Tibial nerve (tissue), 4 donors: ENCODE measurements around the gene PDGFB. TPM values are rescaled to one million over a fixed set of nuclear protein-coding genes. Genes with fewer than 3 reads are reported as not detected.

ENCODE experiments used
- DNase-seq, 2 donors: peaks; one replicate each; pipeline ENCODE4 v3.0.0-alpha.2; 2019; ENCODE audit warnings: low spot score in 2 of 2
- H3K27ac ChIP-seq, 4 donors: fragments of 200-600 bp; sonication (generic) in 3 of 4; one replicate each; pipeline ENCODE4 v1.5.1; 2017 to 2019; ENCODE audit warnings: mild to moderate bottlenecking in 1 of 4
- H3K27me3 ChIP-seq, 2 donors: fragments of 200-600 bp; sonication (generic) in 1 of 2; one replicate each; pipeline versions ENCODE4 v1.5.1 to v1.6.0; 2017 to 2019
- H3K36me3 ChIP-seq, 3 donors: fragments of 200-600 bp; sonication (generic); one replicate each; pipeline ENCODE4 v1.5.1; 2018 to 2019
- H3K4me1 ChIP-seq, 4 donors: fragments of 200-600 bp; sonication (generic) in 3 of 4; one replicate each; pipeline ENCODE4 v1.5.1; 2017 to 2019
- H3K4me3 ChIP-seq, 4 donors: fragments of 200-600 bp; sonication (generic) in 3 of 4; one replicate each; pipeline ENCODE4 v1.5.1; 2017 to 2019; ENCODE audit warnings: mild to moderate bottlenecking in 1 of 4, moderate library complexity in 1 of 4
- H3K9me3 ChIP-seq, 4 donors: fragments of 200-600 bp; sonication (generic) in 3 of 4; one replicate each; pipeline ENCODE4 v1.5.1; 2017 to 2019
- CTCF ChIP-seq, 5 experiments: fragments of 200-600 bp in 3 of 5; fragments of 450-650 bp in 2 of 5; sonication (generic) in 3 of 5; IDR thresholded peaks; one replicate each; pipeline ENCODE4 v1.5.1; 2016 to 2019; ENCODE audit warnings: antibody characterized with exemption in 5 of 5, mild to moderate bottlenecking in 3 of 5, moderate library complexity in 2 of 5
- EP300 ChIP-seq, 2 donors: sonication (generic); formaldehyde crosslinking; IDR thresholded peaks; one replicate each; pipeline ENCODE4 v1.6.1; 2017; ENCODE audit warnings: antibody characterized with exemption in 2 of 2, mild to moderate bottlenecking in 1 of 2
- POLR2A ChIP-seq, 2 donors: fragments of 450-650 bp; IDR thresholded peaks; one replicate each; pipeline ENCODE4 v1.6.1; 2017; ENCODE audit warnings: antibody characterized with exemption in 2 of 2, mild to moderate bottlenecking in 2 of 2, moderate library complexity in 2 of 2
- WGBS, 2 donors: methylation state at CpG; one replicate each; pipeline ENCODE4 v1.1.5; 2018; 5-methylcytosine and 5-hydroxymethylcytosine counted together
- total RNA-seq, 4 donors: library from RNA; depleted of rRNA; stranded (reverse); fragments of >200 nt; gene quantifications; one replicate each; pipeline ENCODE4 v1.1.0, GENCODE V29; 2016

PDGFB gene
- total RNA-seq, 4 donors from 2014 or later = 7.5 to 22.2 (median 10.2) TPM

GRCh38 chr22:39236321-39237317 is 8.2 kb downstream of the PDGFB start:
- Histone ChIP-seq H3K9me3 (no peaks in the 10 kb centered on the region), H3K4me3 (no peak overlapping the region), H3K36me3 (peaks cover 0 to 8% (median 0%) of the 10 kb centered on the region in 3 donors), H3K4me1 (peaks cover 0 to 99% (median 81%) of the 10 kb centered on the region in 4 donors), H3K27me3 (no peaks in the 10 kb centered on the region), H3K27ac (peak overlapping the region; percentile 52 to 91 (median 80))
- TF ChIP-seq CTCF (IDR thresholded peaks at IDR 0.05) = no peak
- TF ChIP-seq EP300 (IDR thresholded peaks at IDR 0.05) = peak in 1 of 2 donors; percentile 11
- TF ChIP-seq POLR2A (IDR thresholded peaks at IDR 0.05) = no peak
- 61 to 63% methylated on average over 36 to 37 of the region's 37 CpGs for WGBS, 2 donors
- peak in 1 of 2 donors; percentile 40 for DNase-seq

GRCh38 chr22:39234867-39235687 is 9.7 kb downstream of the PDGFB start:
- H3K4me3 ChIP-seq = no peak overlapping the region
- no peaks in the 10 kb centered on the region for H3K9me3 ChIP-seq
- peak overlapping the region; percentile 3 to 91 (median 59) for H3K27ac ChIP-seq
- WGBS, 2 donors = 36 to 42% methylated on average over 27 to 29 of the region's 29 CpGs
- no peak for DNase-seq
- no peak for TF ChIP-seq POLR2A (IDR thresholded peaks at IDR 0.05)
- no peak for TF ChIP-seq EP300 (IDR thresholded peaks at IDR 0.05)
- TF ChIP-seq CTCF (IDR thresholded peaks at IDR 0.05) = no peak
- H3K36me3 ChIP-seq = peaks cover 0 to 19% (median 0%) of the 10 kb centered on the region in 3 donors
- peaks cover 0 to 99% (median 70%) of the 10 kb centered on the region in 4 donors for H3K4me1 ChIP-seq
- H3K27me3 ChIP-seq = no peaks in the 10 kb centered on the region

DNA sequence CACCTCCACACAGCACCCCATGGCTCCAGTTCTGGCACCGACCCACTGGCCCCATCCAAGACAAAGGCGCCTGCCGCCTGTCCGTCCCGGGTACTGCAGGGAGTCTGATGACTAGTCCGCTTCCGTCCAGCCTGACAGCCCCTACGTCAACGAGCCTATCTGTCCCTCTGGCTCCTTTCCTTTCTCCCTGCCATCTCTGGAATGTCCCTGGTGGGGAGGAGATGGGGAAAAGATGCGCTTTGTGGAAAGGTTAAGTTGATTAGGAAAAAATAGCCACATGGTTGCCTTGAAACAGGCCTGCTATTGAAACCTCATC is 10.4 kb downstream of the PDGFB start:
- peak in 3 of 5 experiments; percentile 20 to 55 (median 53) for TF ChIP-seq CTCF (IDR thresholded peaks at IDR 0.05)
- no peak for TF ChIP-seq POLR2A (IDR thresholded peaks at IDR 0.05)
- Histone ChIP-seq H3K4me3 (no peak overlapping the region), H3K27ac (peak overlapping the region; percentile 3 to 91 (median 59)), H3K36me3 (peaks cover 0 to 25% (median 0%) of the 10 kb centered on the region in 3 donors), H3K9me3 (no peaks in the 10 kb centered on the region), H3K4me1 (peaks cover 0 to 97% (median 64%) of the 10 kb centered on the region in 4 donors), H3K27me3 (no peaks in the 10 kb centered on the region)
- no peak for DNase-seq
- 27 to 40% methylated on average over 10 of the region's 10 CpGs for WGBS, 2 donors

DNA sequence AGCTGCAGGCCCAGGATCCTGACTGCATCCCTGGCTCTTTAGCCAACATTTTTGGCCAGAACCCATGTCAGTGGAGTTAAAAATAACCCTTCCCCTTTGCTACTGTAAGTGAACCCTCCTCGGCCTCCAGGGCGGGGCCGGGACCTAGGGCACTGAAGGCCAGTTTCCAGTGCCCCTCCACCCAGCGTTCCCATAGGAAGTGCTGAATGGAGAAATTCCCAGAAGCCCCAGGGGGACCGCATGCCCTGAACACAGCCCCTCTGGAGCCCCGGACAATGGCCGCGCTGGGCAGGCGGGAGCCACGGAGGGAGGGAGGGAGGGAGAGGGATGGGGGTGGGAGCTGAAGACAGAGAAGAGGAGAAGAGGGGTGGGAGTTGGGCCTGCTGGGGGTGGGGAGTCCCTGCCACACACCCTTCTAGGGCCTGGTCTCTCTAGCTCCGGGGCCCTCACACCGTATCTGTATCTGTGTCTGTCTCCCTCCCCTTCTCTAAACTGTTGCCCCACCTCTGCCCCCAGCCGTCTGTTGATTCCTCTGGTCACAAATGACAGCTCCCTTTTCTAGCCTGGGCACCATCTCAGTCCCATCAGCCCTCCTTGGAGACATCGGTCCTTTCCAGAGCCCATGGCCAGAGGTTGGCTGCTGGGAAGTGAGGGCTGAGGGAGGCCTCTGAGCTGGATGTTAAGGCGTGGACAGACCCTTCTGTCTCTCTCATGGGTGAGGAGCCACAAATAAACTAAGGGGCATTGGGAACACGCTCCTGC is 10.9 kb downstream of the PDGFB start:
- H3K36me3 ChIP-seq = peaks cover 0 to 31% (median 0%) of the 10 kb centered on the region in 3 donors
- no peak for DNase-seq
- WGBS, 2 donors = 12 to 24% methylated on average over 11 to 16 of the region's 16 CpGs
- peak overlapping the region in 3 of 4 donors; percentile 37 to 91 (median 81) for H3K27ac ChIP-seq
- TF ChIP-seq POLR2A (IDR thresholded peaks at IDR 0.05) (no peak), CTCF (IDR thresholded peaks at IDR 0.05) (no peak), EP300 (IDR thresholded peaks at IDR 0.05) (peak in 1 of 2 donors; percentile 25)
- no peak overlapping the region for H3K4me3 ChIP-seq
- H3K4me1 ChIP-seq = peaks cover 0 to 91% (median 59%) of the 10 kb centered on the region in 4 donors
- H3K27me3 ChIP-seq = no peaks in the 10 kb centered on the region
- no peaks in the 10 kb centered on the region for H3K9me3 ChIP-seq
